ENCODE data around the gene DIS3L2. TPM values are rescaled to one million over a fixed set of nuclear protein-coding genes. Genes with fewer than 3 reads are reported as not detected.
A peak's percentile ranks its signal among the peaks of the same experiment; 100 is the strongest.

DIS3L2 gene
- total RNA-seq, 1 donor from 2014 or later: 11.8 TPM

GRCh38 chr2:232318169-232318855 is 356.8 kb downstream of the DIS3L2 start:
- Histone ChIP-seq H3K4me3 (ENCODE audit: low read depth, low read length) (no peak overlapping the region), H3K27me3 (ENCODE audit: control insufficient read depth, insufficient read depth, low read length) (no peaks in the 10 kb centered on the region), H3K36me3 (ENCODE audit: control insufficient read depth, insufficient read depth, low read length) (no peaks in the 10 kb centered on the region)
- DNase-seq (ENCODE audit: low read depth): no peak
- TF ChIP-seq, protein P1, sequence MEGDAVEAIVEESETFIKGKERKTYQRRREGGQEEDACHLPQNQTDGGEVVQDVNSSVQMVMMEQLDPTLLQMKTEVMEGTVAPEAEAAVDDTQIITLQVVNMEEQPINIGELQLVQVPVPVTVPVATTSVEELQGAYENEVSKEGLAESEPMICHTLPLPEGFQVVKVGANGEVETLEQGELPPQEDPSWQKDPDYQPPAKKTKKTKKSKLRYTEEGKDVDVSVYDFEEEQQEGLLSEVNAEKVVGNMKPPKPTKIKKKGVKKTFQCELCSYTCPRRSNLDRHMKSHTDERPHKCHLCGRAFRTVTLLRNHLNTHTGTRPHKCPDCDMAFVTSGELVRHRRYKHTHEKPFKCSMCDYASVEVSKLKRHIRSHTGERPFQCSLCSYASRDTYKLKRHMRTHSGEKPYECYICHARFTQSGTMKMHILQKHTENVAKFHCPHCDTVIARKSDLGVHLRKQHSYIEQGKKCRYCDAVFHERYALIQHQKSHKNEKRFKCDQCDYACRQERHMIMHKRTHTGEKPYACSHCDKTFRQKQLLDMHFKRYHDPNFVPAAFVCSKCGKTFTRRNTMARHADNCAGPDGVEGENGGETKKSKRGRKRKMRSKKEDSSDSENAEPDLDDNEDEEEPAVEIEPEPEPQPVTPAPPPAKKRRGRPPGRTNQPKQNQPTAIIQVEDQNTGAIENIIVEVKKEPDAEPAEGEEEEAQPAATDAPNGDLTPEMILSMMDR (IDR thresholded peaks at IDR 0.05; ENCODE audit: insufficient read depth, low read length, severe bottlenecking): no peak
- no peak for FAIRE-seq

- Histone ChIP-seq H3K27me3 (ENCODE audit: control insufficient read depth, insufficient read depth, low read length) (no peaks in the 10 kb centered on the region), H3K36me3 (ENCODE audit: control insufficient read depth, insufficient read depth, low read length) (no peaks in the 10 kb centered on the region), H3K4me3 (ENCODE audit: low read depth, low read length) (no peak overlapping the region)
- FAIRE-seq: peak; percentile 18
- TF ChIP-seq, protein P1 (IDR thresholded peaks at IDR 0.05; ENCODE audit: insufficient read depth, low read length, severe bottlenecking): no peak
- DNase-seq (ENCODE audit: low read depth): no peak
Measured at GRCh38 chr2:232319067-232319802, 357.7 kb downstream of the DIS3L2 start.

GRCh38 chr2:232319803-232320442 is 358.4 kb downstream of the DIS3L2 start:
- FAIRE-seq: no peak

DNA sequence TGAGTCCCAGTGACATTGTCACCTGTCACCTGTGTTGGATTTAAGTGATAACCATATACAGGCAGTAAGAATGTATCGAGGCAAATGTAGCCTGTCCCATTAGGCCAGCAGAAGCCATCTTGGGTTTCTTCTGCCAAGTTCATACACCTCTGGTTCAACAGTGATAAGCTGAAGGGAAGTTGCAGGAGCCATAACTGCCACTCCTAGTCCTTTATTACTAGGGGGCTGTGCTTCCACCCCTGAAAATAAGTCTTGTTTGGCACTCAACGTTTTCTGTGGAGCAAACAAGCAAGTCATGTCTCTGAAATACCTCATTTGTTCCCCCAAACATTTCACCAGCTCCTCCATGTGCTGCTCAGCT is 358.9 kb downstream of the DIS3L2 start:
- no peaks in the 10 kb centered on the region for H3K36me3 ChIP-seq (ENCODE audit: control insufficient read depth, insufficient read depth, low read length)
- TF ChIP-seq, protein P1 (IDR thresholded peaks at IDR 0.05; ENCODE audit: insufficient read depth, low read length, severe bottlenecking): no peak
- no peak for DNase-seq (ENCODE audit: low read depth)
- H3K27me3 ChIP-seq (ENCODE audit: control insufficient read depth, insufficient read depth, low read length): no peaks in the 10 kb centered on the region
- FAIRE-seq: peak; percentile 13
- H3K4me3 ChIP-seq (ENCODE audit: low read depth, low read length): no peak overlapping the region

More at GRCh38 chr2:232319803-232320442, 358.4 kb downstream of the DIS3L2 start:
- Histone ChIP-seq H3K27me3 (ENCODE audit: control insufficient read depth, insufficient read depth, low read length) (no peaks in the 10 kb centered on the region), H3K4me3 (ENCODE audit: low read depth, low read length) (no peak overlapping the region), H3K36me3 (ENCODE audit: control insufficient read depth, insufficient read depth, low read length) (no peaks in the 10 kb centered on the region)
- no peak for DNase-seq (ENCODE audit: low read depth)
- TF ChIP-seq, protein P1 (IDR thresholded peaks at IDR 0.05; ENCODE audit: insufficient read depth, low read length, severe bottlenecking): no peak

- FAIRE-seq (peak; percentile 40), DNase-seq (ENCODE audit: low read depth) (no peak)
- no peaks in the 10 kb centered on the region for H3K27me3 ChIP-seq (ENCODE audit: control insufficient read depth, insufficient read depth, low read length)
- H3K36me3 ChIP-seq (ENCODE audit: control insufficient read depth, insufficient read depth, low read length): no peaks in the 10 kb centered on the region
- H3K4me3 ChIP-seq (ENCODE audit: low read depth, low read length): no peak overlapping the region
- TF ChIP-seq, protein P1 (IDR thresholded peaks at IDR 0.05; ENCODE audit: insufficient read depth, low read length, severe bottlenecking): no peak
Measured at GRCh38 chr2:232321156-232321816, 359.8 kb downstream of the DIS3L2 start.

Measured in bronchial epithelial cell (primary cell).